Esophagus squamous epithelium (tissue), 5 donors: ENCODE results near the gene CNTN4. TPM values are rescaled to one million over a fixed set of nuclear protein-coding genes. Genes with fewer than 3 reads are reported as not detected.

Experiments used
- DNase-seq: peaks from one replicate; lab custom pipeline; 2025; lab: John Stamatoyannopoulos, UW
- H3K27ac ChIP-seq, 4 donors: fragments of 200-600 bp; sonication (generic); one replicate each; pipeline ENCODE4 v1.5.1; 2016 to 2019; ENCODE audit warnings: mild to moderate bottlenecking in 1 of 4
- H3K27me3 ChIP-seq, 4 donors: fragments of 200-600 bp; sonication (generic); 1 replicate in 3 of 4; 2 replicates in 1 of 4; pipeline versions ENCODE4 v1.5.1 to v1.6.0; 2017 to 2021; ENCODE audit warnings: antibody characterized with exemption in 1 of 4
- H3K36me3 ChIP-seq, 3 donors: fragments of 200-600 bp; sonication (generic); one replicate each; pipeline ENCODE4 v1.5.1; 2016 to 2019
- H3K4me1 ChIP-seq, 3 donors: fragments of 200-600 bp; sonication (generic); one replicate each; pipeline ENCODE4 v1.5.1; 2017 to 2019
- H3K4me3 ChIP-seq, 4 donors: fragments of 200-600 bp; sonication (generic); 1 replicate in 3 of 4; 2 replicates in 1 of 4; pipeline ENCODE4 v1.5.1; 2016 to 2019; ENCODE audit warnings: mild to moderate bottlenecking in 2 of 4, moderate library complexity in 1 of 4
- H3K9me3 ChIP-seq, 3 donors: fragments of 200-600 bp; sonication (generic); one replicate each; pipeline ENCODE4 v1.5.1; 2016 to 2019
- CTCF ChIP-seq, 6 experiments: fragments of 450-650 bp in 4 of 6; fragments of 200-600 bp in 2 of 6; sonication (generic) in 2 of 6; IDR thresholded peaks; one replicate each; pipeline ENCODE4 v1.5.1; 2016 to 2019; ENCODE audit warnings: antibody characterized with exemption in 6 of 6, mild to moderate bottlenecking in 4 of 6, moderate library complexity in 4 of 6
- POLR2A ChIP-seq, 4 donors: fragments of 450-650 bp; IDR thresholded peaks; one replicate each; pipeline ENCODE4 v1.6.1; 2017; ENCODE audit warnings: antibody characterized with exemption in 4 of 4, mild to moderate bottlenecking in 4 of 4, moderate library complexity in 3 of 4
- WGBS, 2 donors: methylation state at CpG; one replicate each; pipeline ENCODE4 v1.1.5; 2018; 5-methylcytosine and 5-hydroxymethylcytosine counted together
- intact Hi-C: fragments of 100-400 bp; cut with DNase I; formaldehyde crosslinking; loops from one replicate; pipeline ENCODE4 v1.15.0; 2022
- total RNA-seq, 4 donors: library from RNA; depleted of rRNA; stranded (reverse); fragments of >200 nt; gene quantifications; one replicate each; pipeline ENCODE4 v1.1.0, GENCODE V29; 2016
- donor health status: DM: yes; HTN: yes; CAD: no.

The CNTN4 gene
- total RNA-seq, 4 donors from 2014 or later, result 0.31 to 8.5 (median 3.5) TPM

- Histone ChIP-seq H3K36me3 (no peaks in the 10 kb centered on the region), H3K27me3 (no peaks in the 10 kb centered on the region), H3K9me3 (no peaks in the 10 kb centered on the region), H3K4me1 (no peaks in the 10 kb centered on the region), H3K4me3 (no peak overlapping the region), H3K27ac (no peak overlapping the region)
- intact Hi-C loops, result no loop called here
- DNase-seq, result no peak
- 48 to 60% methylated on average over 4 of the region's 4 CpGs for WGBS, 2 donors
- TF ChIP-seq CTCF (IDR thresholded peaks at IDR 0.05), result no peak
- no peak for TF ChIP-seq POLR2A (IDR thresholded peaks at IDR 0.05)
Observed at GRCh38 chr3:3053974-3054373, 955.3 kb downstream of the CNTN4 start.

GRCh38 chr3:3059645-3060044 lies 961.0 kb downstream of the CNTN4 start:
- H3K4me3 ChIP-seq, result no peak overlapping the region
- DNase-seq, result no peak
- no peaks in the 10 kb centered on the region for H3K36me3 ChIP-seq
- WGBS, 2 donors, result 57% methylated on average over 1 of the region's 1 CpG
- no peaks in the 10 kb centered on the region for H3K27me3 ChIP-seq
- no peak overlapping the region for H3K27ac ChIP-seq
- intact Hi-C loops, result no loop called here
- H3K9me3 ChIP-seq, result no peaks in the 10 kb centered on the region
- TF ChIP-seq POLR2A (IDR thresholded peaks at IDR 0.05) (no peak), CTCF (IDR thresholded peaks at IDR 0.05) (no peak)
- no peaks in the 10 kb centered on the region for H3K4me1 ChIP-seq

- H3K36me3 ChIP-seq, result no peaks in the 10 kb centered on the region
- DNase-seq, result no peak
- H3K27me3 ChIP-seq, result no peaks in the 10 kb centered on the region
- intact Hi-C loops, result no loop called here
- H3K27ac ChIP-seq, result no peak overlapping the region
- H3K9me3 ChIP-seq, result no peaks in the 10 kb centered on the region
- H3K4me3 ChIP-seq, result no peak overlapping the region
- peaks cover 0 to 14% (median 0%) of the 10 kb centered on the region in 3 donors for H3K4me1 ChIP-seq
- TF ChIP-seq CTCF (IDR thresholded peaks at IDR 0.05) (no peak), POLR2A (IDR thresholded peaks at IDR 0.05) (no peak)
- 40 to 65% methylated on average over 4 of the region's 4 CpGs for WGBS, 2 donors
Observed at GRCh38 chr3:3064297-3064696, 965.6 kb downstream of the CNTN4 start.

GRCh38 chr3:3065876-3066275 lies 967.2 kb downstream of the CNTN4 start:
- H3K9me3 ChIP-seq, result no peaks in the 10 kb centered on the region
- intact Hi-C loops, result no loop called here

GRCh38 chr3:3066378-3066777 lies 967.7 kb downstream of the CNTN4 start:
- WGBS, 2 donors, result 28 to 43% methylated on average over 2 of the region's 2 CpGs
- no peaks in the 10 kb centered on the region for H3K27me3 ChIP-seq
- peaks cover 0 to 18% (median 0%) of the 10 kb centered on the region in 3 donors for H3K4me1 ChIP-seq
- H3K27ac ChIP-seq, result no peak overlapping the region
- no peaks in the 10 kb centered on the region for H3K36me3 ChIP-seq
- intact Hi-C loops, result no loop called here
- TF ChIP-seq CTCF (IDR thresholded peaks at IDR 0.05), result no peak
- no peak for TF ChIP-seq POLR2A (IDR thresholded peaks at IDR 0.05)
- H3K9me3 ChIP-seq, result no peaks in the 10 kb centered on the region
- no peak overlapping the region for H3K4me3 ChIP-seq
- no peak for DNase-seq

More at GRCh38 chr3:3065876-3066275, 967.2 kb downstream of the CNTN4 start:
- Histone ChIP-seq H3K36me3 (no peaks in the 10 kb centered on the region), H3K4me1 (peaks cover 0 to 18% (median 0%) of the 10 kb centered on the region in 3 donors), H3K4me3 (no peak overlapping the region), H3K27ac (no peak overlapping the region), H3K27me3 (no peaks in the 10 kb centered on the region)
- WGBS, 2 donors, result 59 to 66% methylated on average over 2 of the region's 2 CpGs
- TF ChIP-seq CTCF (IDR thresholded peaks at IDR 0.05) (no peak), POLR2A (IDR thresholded peaks at IDR 0.05) (no peak)
- no peak for DNase-seq
